Measurements from ENCODE around the gene RPL37A. TPM values are rescaled to one million over a fixed set of nuclear protein-coding genes. Genes with fewer than 3 reads are reported as not detected.

The RPL37A gene
- total RNA-seq: 3,954 and 5,094 TPM in 2 replicates

DNA sequence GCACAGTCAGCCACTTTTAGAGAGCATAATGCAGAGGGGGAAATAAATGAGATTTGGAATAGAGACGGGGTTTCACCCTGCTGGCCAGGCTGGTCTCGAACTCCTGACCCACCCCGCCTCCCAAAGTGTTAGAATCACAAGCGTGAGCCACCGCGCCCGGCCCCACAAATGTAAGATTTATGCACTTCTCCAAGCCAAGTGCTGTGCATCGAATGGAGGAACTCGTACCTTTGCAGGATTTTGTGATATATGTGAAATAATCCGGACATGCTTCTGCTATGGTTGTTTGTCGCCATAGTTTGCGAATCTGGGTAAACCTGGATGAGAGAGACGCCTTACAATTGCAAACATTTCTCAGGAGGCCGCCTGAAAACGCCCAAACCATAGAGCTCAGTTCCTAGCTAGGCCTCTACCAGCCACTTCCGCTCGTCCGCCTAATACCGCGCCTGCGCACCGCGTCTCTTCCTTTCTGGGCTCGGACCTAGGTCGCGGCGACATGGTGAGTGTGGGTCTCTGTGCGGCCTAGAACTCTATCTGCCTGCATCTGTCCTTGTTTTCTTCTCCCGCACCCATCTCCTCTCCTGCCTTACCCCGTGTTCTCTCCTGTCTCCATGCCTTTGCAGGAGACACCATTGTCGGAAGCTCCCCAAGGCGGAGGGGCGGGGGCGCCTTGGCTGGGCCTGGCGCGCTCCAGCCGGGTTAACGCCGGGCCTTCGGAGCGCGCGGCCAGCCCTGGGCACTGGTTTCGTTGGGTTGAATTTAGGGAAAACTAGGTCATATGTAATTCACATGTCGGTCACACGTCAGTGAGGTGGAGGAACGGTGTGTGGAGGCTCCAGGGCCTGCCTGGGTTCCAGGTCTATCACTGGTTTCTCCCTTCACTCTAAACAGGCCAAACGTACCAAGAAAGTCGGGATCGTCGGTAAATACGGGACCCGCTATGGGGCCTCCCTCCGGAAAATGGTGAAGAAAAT lies at the start of gene RPL37A:
Gene RPL37A, plus strand, starts transcription at position 466 of the 974 bp plus-strand sequence. Its CDS starts 31 bp downstream, at position 497.

Other genes with a start within 250 kb of the RPL37A start
- gene MARCHF4, start 126.4 kb upstream of the RPL37A start, total RNA-seq: under 0.01 and 0.32 TPM in 2 replicates
- gene SMARCAL1, start 86.4 kb upstream of the RPL37A start, total RNA-seq: 15.3 and 16.2 TPM in 2 replicates
- 2.0 and 2.1 TPM in 2 replicates for gene IGFBP2, start 134.6 kb downstream of the RPL37A start, total RNA-seq
- gene IGFBP5, start 196.7 kb downstream of the RPL37A start, total RNA-seq: 213 and 793 TPM in 2 replicates

All from bronchial smooth muscle cell (primary cell).